GM18498 (cell line): ENCODE results near the gene DTNA.

Experiments used
- ATAC-seq: cut with Tn5 transposase; IDR thresholded peaks from one replicate; pipeline ENCODE4 v1.9.1; 2021; ENCODE audit warnings: mild to moderate bottlenecking, moderate library complexity; ENCODE audit not compliant: unreplicated experiment

The DTNA gene

GRCh38 chr18:34767601-34768027 lies 57.5 kb downstream of the DTNA start:
- no peak for ATAC-seq

GRCh38 chr18:34771958-34772357 lies 61.9 kb downstream of the DTNA start:
- ATAC-seq, result no peak

- no peak for ATAC-seq
Observed at GRCh38 chr18:34772887-34773286, 62.8 kb downstream of the DTNA start.

GRCh38 chr18:34773378-34773777 lies 63.3 kb downstream of the DTNA start:
- no peak for ATAC-seq

- ATAC-seq, result no peak
Observed at GRCh38 chr18:34773961-34774766, 64.1 kb downstream of the DTNA start.

GRCh38 chr18:34775461-34775860 lies 65.4 kb downstream of the DTNA start:
- no peak for ATAC-seq

- ATAC-seq, result no peak
Observed at GRCh38 chr18:34779112-34779511, 69.0 kb downstream of the DTNA start.

- no peak for ATAC-seq
Observed at GRCh38 chr18:34780856-34781255, 70.8 kb downstream of the DTNA start.

GRCh38 chr18:34783501-34783900 lies 73.4 kb downstream of the DTNA start:
- no peak for ATAC-seq

- no peak for ATAC-seq
Observed at GRCh38 chr18:34786162-34786741, 76.2 kb downstream of the DTNA start.

GRCh38 chr18:34787931-34788532 lies 77.9 kb downstream of the DTNA start:
- no peak for ATAC-seq

GRCh38 chr18:34789768-34790344 lies 79.8 kb downstream of the DTNA start:
- no peak for ATAC-seq

- ATAC-seq, result no peak
Observed at GRCh38 chr18:34794348-34794747, 84.2 kb downstream of the DTNA start.

GRCh38 chr18:34795070-34795732 lies 85.1 kb downstream of the DTNA start:
- no peak for ATAC-seq

GRCh38 chr18:34796035-34796657 lies 86.0 kb downstream of the DTNA start:
- ATAC-seq, result no peak

- no peak for ATAC-seq
Observed at GRCh38 chr18:34799291-34799690, 89.2 kb downstream of the DTNA start.

GRCh38 chr18:34800381-34800780 lies 90.3 kb downstream of the DTNA start:
- ATAC-seq, result no peak

- ATAC-seq, result no peak
Observed at GRCh38 chr18:34801774-34802173, 91.7 kb downstream of the DTNA start.

GRCh38 chr18:34802959-34803358 lies 92.9 kb downstream of the DTNA start:
- ATAC-seq, result no peak

- ATAC-seq, result no peak
Observed at GRCh38 chr18:34803877-34804400, 93.8 kb downstream of the DTNA start.
